ENCODE data around the gene ETV3.

GRCh38 chr1:157101149-157101548, 37.0 kb downstream of the ETV3 start:
- TF ChIP-seq, protein P1, sequence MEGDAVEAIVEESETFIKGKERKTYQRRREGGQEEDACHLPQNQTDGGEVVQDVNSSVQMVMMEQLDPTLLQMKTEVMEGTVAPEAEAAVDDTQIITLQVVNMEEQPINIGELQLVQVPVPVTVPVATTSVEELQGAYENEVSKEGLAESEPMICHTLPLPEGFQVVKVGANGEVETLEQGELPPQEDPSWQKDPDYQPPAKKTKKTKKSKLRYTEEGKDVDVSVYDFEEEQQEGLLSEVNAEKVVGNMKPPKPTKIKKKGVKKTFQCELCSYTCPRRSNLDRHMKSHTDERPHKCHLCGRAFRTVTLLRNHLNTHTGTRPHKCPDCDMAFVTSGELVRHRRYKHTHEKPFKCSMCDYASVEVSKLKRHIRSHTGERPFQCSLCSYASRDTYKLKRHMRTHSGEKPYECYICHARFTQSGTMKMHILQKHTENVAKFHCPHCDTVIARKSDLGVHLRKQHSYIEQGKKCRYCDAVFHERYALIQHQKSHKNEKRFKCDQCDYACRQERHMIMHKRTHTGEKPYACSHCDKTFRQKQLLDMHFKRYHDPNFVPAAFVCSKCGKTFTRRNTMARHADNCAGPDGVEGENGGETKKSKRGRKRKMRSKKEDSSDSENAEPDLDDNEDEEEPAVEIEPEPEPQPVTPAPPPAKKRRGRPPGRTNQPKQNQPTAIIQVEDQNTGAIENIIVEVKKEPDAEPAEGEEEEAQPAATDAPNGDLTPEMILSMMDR (IDR thresholded peaks at IDR 0.05 in 4 of 5, conservative IDR thresholded peaks at IDR 0.05 in 1 of 5) = no peak
- no peak for TF ChIP-seq POLR2A (IDR thresholded peaks at IDR 0.05)

Data from gastrocnemius medialis (tissue), 4 donors.